Colon (tissue), 2 donors: ENCODE data around the gene RRAGD.

Source experiments
- FAIRE-seq: peaks from 2 replicates; lab custom pipeline; 2012; peaks lifted over from hg19 to GRCh38; lab: Jason Lieb, UNC
- donor health status: control.
- donor health status: control.

Gene RRAGD

GRCh38 chr6:89375427-89376267 lies 36.4 kb downstream of the RRAGD start:
- no peak for FAIRE-seq

GRCh38 chr6:89372506-89372901 lies 39.6 kb downstream of the RRAGD start:
- no peak for FAIRE-seq

DNA sequence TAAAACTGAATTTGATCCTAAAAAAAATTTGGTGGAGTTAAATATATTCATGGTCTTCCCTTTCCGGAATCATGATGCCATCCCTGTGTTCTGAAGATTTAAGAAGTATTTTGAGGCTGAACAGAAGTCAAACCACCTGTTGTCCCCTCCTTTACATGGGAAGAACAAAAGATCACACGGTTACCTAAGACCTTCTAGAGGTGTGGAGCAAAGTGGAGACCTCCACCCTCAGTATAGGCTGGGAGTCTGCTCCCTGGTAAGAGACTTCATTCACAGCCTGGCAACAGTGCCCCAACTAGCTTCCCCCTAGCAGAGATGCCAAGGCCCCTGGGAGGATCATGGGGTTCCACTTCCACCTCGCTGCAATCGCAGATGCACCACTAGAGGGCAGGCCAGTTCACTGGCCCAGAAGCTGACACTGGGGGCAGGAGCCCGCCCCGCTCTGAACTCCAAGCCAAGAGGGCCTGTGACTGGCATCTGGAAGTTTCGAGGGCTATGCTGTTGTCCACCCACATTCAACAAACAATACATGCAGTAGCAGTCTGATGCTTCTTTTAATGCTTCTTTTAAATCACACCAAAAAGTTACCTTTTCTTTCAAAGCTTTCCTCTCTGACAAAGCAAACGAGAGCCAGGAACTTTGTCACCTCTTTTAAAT lies 40.1 kb downstream of the RRAGD start:
- FAIRE-seq = no peak

GRCh38 chr6:89368999-89369398 lies 43.1 kb downstream of the RRAGD start:
- FAIRE-seq = no peak

DNA sequence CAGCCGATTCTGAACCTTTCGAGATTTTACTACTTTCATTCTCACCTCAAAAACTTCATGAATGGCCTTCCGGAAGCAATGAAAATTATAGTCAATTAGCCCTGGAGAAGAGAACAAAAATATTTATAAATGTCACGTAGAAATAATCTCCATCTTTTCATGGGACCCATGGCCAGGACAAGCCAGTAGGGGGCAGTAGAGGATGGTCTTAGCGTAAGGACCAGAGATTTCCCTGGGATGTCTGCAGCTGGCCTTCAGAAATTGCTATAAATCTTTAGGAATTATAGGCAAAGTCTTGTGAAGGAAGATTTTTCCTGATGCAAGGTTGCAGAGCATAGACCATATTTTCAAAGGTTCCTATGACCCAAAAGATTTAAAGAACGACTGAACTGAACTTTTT lies 44.0 kb downstream of the RRAGD start:
- no peak for FAIRE-seq

- FAIRE-seq = no peak
These were observed 47.5 kb downstream of the RRAGD start for GRCh38 chr6:89364586-89364985.

DNA sequence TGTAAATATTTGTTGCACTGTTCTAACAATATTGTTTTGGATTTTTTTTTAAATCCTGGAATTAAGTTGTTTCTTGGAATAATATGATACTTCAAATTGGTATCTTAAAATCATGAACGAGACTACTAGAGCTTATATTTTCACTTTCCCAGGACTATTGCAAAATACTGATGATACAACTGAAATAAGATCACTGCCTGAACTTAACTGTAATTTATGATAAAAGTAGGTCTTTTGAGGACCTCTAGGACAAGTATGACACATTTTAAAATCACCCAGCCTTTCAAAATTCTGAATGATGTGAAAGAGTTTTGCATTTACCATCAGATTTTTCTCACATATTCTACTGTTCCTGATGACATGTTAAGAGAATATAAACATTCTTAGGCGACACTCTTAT lies 50.9 kb downstream of the RRAGD start:
- FAIRE-seq = no peak

- peak; percentile 10 for FAIRE-seq
These were observed 51.6 kb downstream of the RRAGD start for GRCh38 chr6:89360415-89360999.

DNA sequence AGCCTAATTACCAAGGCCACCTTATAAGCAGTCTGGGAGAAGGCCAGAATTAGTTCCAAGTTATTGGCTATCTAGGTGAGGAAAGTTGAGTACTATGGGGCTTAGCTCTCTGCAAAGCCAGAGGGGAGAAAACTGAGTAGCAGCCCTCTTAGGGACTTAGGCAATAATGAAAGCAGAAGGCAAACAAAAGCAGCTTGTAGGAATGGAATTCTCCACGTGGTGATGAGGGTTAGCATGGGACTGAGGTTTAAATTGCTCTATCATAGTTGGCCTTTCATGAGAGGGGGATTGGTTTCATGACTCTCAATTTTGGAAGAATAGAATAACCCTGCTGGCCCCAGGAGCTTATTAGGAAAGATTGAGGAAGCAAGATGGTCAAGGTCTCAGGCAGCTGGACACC lies 52.5 kb downstream of the RRAGD start:
- no peak for FAIRE-seq

DNA sequence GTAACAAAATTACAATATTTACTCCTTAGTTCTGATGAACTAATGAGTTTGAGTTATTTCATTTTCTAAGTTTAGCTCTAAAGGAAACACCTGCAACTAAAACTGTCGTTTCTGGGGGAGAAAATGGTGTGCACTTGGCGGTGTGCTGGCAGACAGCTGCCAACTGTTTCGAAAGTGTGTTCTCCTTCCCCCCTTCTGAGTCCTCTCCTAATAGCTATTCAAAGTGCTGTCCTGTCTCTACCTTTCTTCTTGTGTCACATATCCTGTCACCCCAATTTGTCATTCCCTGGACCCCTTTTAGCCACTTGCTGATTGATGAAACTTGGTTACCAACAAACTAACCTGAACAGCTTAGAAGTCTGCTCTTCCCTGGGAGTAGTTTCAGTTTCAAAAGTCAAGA lies 54.7 kb downstream of the RRAGD start:
- FAIRE-seq = no peak

GRCh38 chr6:89356642-89357170 lies 55.4 kb downstream of the RRAGD start:
- FAIRE-seq = no peak

- FAIRE-seq = no peak
These were observed 56.4 kb downstream of the RRAGD start for GRCh38 chr6:89355511-89356194.

DNA sequence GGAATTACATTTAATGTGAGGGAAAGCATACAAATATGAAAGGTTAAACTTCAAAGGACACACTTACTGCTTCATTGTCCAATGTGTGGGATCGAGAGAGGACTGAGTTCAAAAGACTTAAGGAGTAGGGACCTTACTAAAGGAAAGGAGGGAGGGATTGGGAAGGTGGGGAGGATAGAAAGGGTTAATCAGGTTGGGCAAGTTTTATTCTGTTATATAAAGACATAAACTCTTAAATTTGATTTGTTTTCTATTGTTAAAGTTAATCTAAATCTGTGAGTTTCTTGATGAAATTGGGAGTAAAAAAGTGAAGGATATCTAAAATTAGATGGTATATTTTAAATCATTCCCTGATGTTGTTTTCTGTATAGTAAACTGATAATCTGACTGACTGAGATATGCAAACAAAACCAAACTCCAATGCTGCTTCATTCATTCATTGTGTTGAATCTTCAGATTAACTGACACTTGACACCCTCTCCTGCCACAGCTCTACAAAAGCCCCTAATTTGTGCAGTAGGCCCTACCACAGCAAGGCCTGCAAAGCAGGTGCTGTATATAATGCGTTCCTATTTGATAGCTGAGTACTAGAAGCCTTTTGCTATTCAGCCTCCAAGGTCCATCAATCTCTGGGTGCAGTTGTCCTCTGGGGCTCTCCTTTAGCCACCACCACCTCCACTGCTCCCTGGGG lies 58.2 kb downstream of the RRAGD start:
- FAIRE-seq = no peak

- no peak for FAIRE-seq
These were observed 58.9 kb downstream of the RRAGD start for GRCh38 chr6:89353118-89353556.

DNA sequence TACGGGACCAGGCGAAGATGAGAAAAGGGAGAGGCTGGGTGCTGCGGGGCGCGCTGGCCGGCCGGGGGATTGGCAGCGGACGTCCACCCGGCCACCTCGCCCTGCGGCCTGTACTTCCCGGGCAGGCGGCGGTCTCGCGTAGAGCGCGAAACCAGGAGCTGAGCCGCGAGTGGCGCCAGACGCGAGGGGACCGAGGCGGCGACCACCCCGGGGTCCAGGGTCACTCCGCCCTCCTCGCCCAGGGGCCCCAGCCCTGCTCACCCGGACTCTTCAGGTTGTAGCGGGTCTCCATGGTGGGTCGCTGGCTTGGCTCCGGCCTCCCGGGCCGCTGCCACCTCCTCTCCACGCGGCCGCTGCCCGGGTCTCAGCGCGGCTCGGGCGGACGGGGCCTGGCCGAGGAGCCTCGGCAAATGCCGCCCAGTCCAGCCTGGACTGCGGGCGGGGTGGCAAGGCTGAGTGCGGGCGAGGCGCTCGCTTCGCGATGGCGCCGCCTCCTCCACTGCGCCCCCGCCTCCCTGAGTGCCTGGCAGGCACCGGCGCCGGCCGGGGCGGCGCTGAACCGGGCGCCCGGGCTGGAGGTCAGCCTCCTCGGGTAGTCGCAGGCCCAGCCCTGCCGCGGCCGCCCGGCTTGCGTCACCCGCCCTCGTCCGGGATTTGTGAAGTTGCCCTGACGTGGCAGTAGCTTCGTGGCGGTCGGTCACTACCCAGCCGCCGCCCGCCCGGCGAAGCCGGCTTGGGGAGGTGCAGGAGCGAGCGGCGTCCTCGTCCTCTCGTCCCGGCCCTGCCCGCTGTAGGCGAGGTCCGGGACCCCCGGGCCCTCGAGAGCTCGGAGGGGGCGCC lies 59.6 kb downstream of the RRAGD start, which contains the start of gene UBE2J1:
TSS of gene UBE2J1 (minus strand) at position 445 of the 840 bp plus-strand sequence. CDS start at position 292, 153 bp downstream.
- no peak for FAIRE-seq

DNA sequence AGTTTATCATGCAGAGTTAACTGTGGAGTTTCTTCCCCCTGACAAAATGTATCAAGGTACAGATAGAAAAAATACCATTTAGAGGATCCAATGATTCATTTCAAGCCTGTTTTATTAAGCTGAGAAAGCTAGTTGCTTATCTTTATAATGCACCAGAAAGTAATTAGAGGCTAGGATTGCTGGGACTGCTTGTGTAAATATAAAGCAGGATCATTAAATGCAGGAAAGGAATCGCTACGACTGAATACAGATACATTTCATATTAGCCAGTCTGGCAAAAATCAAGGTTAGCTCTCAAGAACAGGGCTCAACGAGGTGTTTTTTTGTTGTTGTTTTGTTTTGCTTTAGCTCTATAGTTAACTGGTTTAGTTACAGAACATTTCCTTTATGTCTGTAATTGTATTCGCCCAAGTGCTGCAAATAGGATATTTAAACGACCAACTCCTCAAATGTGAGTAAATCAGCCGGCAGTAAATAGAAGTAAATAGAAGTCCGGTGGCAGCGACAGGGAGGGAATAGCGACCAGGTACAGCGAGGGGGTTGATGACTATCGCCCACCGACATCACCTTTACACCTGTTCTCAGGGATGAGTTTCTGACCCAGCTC lies 60.3 kb downstream of the RRAGD start:
- no peak for FAIRE-seq

DNA sequence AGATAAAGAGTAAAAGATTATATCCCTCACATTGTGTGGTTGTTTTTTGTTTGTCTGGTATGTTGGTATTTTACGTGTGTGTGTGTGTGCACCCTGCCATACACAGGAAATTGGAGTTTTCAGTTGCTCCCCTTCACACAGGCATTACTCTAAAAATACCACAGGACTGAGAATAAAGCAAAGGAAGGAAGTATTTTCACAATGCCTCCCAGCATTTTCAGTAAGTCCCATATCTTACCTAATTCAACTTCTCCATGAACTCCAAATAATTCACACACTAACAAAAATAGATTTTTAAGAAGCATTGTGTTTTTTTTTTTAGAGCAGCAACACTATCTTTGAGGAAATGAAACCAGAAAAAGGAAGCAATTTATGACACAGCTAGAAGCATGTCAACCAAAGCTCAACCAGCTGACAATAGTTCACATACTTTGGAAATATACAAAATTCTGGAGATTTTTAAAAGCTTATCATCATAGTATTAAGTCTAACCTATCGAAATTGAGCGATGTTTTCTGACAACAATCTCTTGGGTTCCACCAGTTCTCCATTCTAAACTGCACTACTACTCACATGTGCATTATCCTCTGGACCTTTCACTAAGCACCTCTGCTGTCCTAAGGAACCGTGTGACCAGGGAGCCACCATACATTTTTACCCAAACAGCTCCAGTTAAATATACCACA lies 61.6 kb downstream of the RRAGD start:
- peak; percentile 28 for FAIRE-seq

GRCh38 chr6:89348372-89348771 lies 63.7 kb downstream of the RRAGD start:
- FAIRE-seq = no peak

DNA sequence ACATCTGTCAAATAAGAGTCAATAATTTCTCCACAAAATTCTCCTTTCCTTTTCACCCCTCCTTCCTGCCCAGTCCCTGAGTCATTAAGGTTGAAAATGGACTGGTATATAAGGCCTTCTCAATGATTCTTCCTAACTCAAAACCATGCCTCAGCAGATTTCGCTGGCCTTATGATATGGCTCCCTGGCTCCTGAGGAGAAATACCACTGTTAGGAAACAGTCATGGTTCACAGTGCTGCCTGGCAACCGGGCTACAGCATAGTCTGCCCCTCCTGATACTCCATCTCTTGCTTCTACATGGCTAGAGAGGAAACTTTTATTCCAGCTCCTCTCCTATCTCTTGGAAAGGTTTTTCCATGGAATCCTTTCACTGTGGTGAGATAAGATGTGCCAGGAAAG lies 64.2 kb downstream of the RRAGD start:
- no peak for FAIRE-seq

GRCh38 chr6:89346433-89346832 lies 65.6 kb downstream of the RRAGD start:
- FAIRE-seq = no peak
